CD14-positive monocyte (primary cell): ENCODE measurements around the gene SKOR1. TPM values are rescaled to one million over a fixed set of nuclear protein-coding genes. Genes with fewer than 3 reads are reported as not detected.

Experiments used
- DNase-seq, 3 donors: peaks; one replicate each; pipeline ENCODE4 v3.0.0-alpha.2; 2011 to 2022
- H2AFZ ChIP-seq: 2 replicates; pipeline ENCODE4 v1.6.0; 2012; ENCODE audit warnings: mild to moderate bottlenecking, low read depth, low read length, inconsistent platforms; ENCODE audit not compliant: insufficient read depth, poor library complexity, severe bottlenecking
- H3K27ac ChIP-seq, 2 donors: 1 replicate in 1 of 2; 2 replicates in 1 of 2; pipeline ENCODE4 v1.5.1; 2012 to 2013; ENCODE audit warnings: low read length in 2 of 2, control low read depth in 1 of 2, inconsistent platforms in 1 of 2, low read depth in 1 of 2, mild to moderate bottlenecking in 1 of 2
- H3K27me3 ChIP-seq, 2 donors: one replicate each; pipeline versions ENCODE4 v1.6.0 to v1.6.1; 2011 to 2013; ENCODE audit warnings: low read length in 2 of 2; ENCODE audit not compliant: control insufficient read depth in 2 of 2, insufficient read depth in 2 of 2
- H3K36me3 ChIP-seq, 2 donors: replicated peaks in 1 of 2; 1 replicate in 1 of 2; 2 replicates in 1 of 2; pipeline versions ENCODE4 v1.5.1 to v1.6.1; 2012 to 2013; ENCODE audit warnings: low read length in 2 of 2, control low read depth in 1 of 2, inconsistent platforms in 1 of 2, mild to moderate bottlenecking in 1 of 2; ENCODE audit not compliant: insufficient read depth in 2 of 2, control insufficient read depth in 1 of 2
- H3K4me1 ChIP-seq, 2 donors: 1 replicate in 1 of 2; 2 replicates in 1 of 2; pipeline versions ENCODE4 v1.5.1 to v1.6.1; 2012 to 2013; ENCODE audit warnings: low read length in 2 of 2, control low read depth in 1 of 2, inconsistent platforms in 1 of 2, mild to moderate bottlenecking in 1 of 2, moderate library complexity in 1 of 2; ENCODE audit not compliant: insufficient read depth in 2 of 2, control insufficient read depth in 1 of 2
- H3K4me2 ChIP-seq: replicated peaks from 2 replicates; pipeline ENCODE3; 2012; ENCODE audit warnings: low read length, moderate library complexity, mild to moderate bottlenecking; ENCODE audit not compliant: poor library complexity, severe bottlenecking; ENCODE audit errors: extremely low read depth
- H3K4me3 ChIP-seq, 3 experiments: fragments of 200-600 bp in 1 of 3; sonication (generic) in 1 of 3; replicated peaks in 1 of 3; 1 replicate in 2 of 3; 2 replicates in 1 of 3; pipeline ENCODE4 v1.5.1; 2011 to 2013; ENCODE audit warnings: low read length in 3 of 3, mild to moderate bottlenecking in 3 of 3, control low read depth in 2 of 3, low read depth in 2 of 3, inconsistent platforms in 1 of 3, moderate library complexity in 1 of 3
- H3K79me2 ChIP-seq: 2 replicates; pipeline ENCODE4 v1.6.0; 2012; ENCODE audit warnings: mild to moderate bottlenecking, control low read depth, inconsistent platforms, low read length, moderate library complexity; ENCODE audit not compliant: insufficient read depth
- H3K9ac ChIP-seq: 2 replicates; pipeline ENCODE4 v1.6.0; 2017; ENCODE audit warnings: low read length, mild to moderate bottlenecking; ENCODE audit not compliant: insufficient read depth, poor library complexity, severe bottlenecking
- H3K9me3 ChIP-seq, 2 donors: replicated peaks in 1 of 2; 1 replicate in 1 of 2; 2 replicates in 1 of 2; pipeline versions ENCODE4 v1.5.1 to v1.6.1; 2012 to 2013; ENCODE audit warnings: low read length in 2 of 2, control low read depth in 1 of 2; ENCODE audit not compliant: control insufficient read depth in 1 of 2, insufficient read depth in 1 of 2
- H4K20me1 ChIP-seq: 2 replicates; pipeline ENCODE4 v1.6.0; 2012; ENCODE audit warnings: mild to moderate bottlenecking, low read length, control low read depth, moderate library complexity; ENCODE audit not compliant: insufficient read depth
- H3K27ac Mint-ChIP-seq, 7 donors: one replicate each; pipeline ENCODE4 v1.8.0; 2020; ENCODE audit warnings: mild to moderate bottlenecking in 7 of 7, mixed read lengths in 7 of 7, moderate library complexity in 6 of 7, inconsistent platforms in 2 of 7
- H3K27me3 Mint-ChIP-seq, 3 donors: one replicate each; pipeline ENCODE4 v1.8.0; 2021 to 2022; ENCODE audit warnings: low read depth in 3 of 3, mild to moderate bottlenecking in 3 of 3, mixed read lengths in 3 of 3, moderate library complexity in 3 of 3, inconsistent platforms in 1 of 3
- H3K36me3 Mint-ChIP-seq, 2 donors: one replicate each; pipeline ENCODE4 v1.8.0; 2020; ENCODE audit warnings: mixed read lengths in 2 of 2, inconsistent platforms in 1 of 2, mild to moderate bottlenecking in 1 of 2
- H3K4me1 Mint-ChIP-seq: one replicate; pipeline ENCODE4 v1.8.0; 2020; ENCODE audit warnings: mild to moderate bottlenecking, mixed read lengths
- H3K4me3 Mint-ChIP-seq, 2 donors: one replicate each; pipeline ENCODE4 v1.8.0; 2020; ENCODE audit warnings: mild to moderate bottlenecking in 2 of 2, mixed read lengths in 2 of 2, moderate library complexity in 1 of 2
- H3K9me3 Mint-ChIP-seq, 7 donors: one replicate each; pipeline ENCODE4 v1.8.0; 2020 to 2022; ENCODE audit warnings: mixed read lengths in 7 of 7, mild to moderate bottlenecking in 6 of 7, moderate library complexity in 6 of 7, inconsistent platforms in 2 of 7
- WGBS: methylation state at CpG from one replicate; pipeline ENCODE4 v1.1.5; 2013; ENCODE audit warnings: missing lambda C conversion rate; ENCODE audit not compliant: insufficient coverage; 5-methylcytosine and 5-hydroxymethylcytosine counted together
- intact Hi-C, 2 donors: fragments of 100-400 bp; cut with micrococcal nuclease; formaldehyde crosslinking; loops; one replicate each; pipeline versions ENCODE4 v1.15.0 to v1.15.1; 2023
- polyA plus RNA-seq, 3 donors: library from polyadenylated mRNA; depleted of rRNA in 1 of 3; unstranded in 2 of 3; stranded (reverse) in 1 of 3; fragments of 300-500 nt in 2 of 3; fragments of >200 nt in 1 of 3; fragmentation: Illumina TruSeq in 2 of 3; gene quantifications; 1 replicate in 2 of 3; 2 replicates in 1 of 3; pipeline ENCODE4 v1.2.3, GENCODE V29; 2012 to 2021
- TF ChIP-seq, protein P1 (sequence below): fragments of 200-600 bp; IDR thresholded peaks from one replicate; pipeline ENCODE4 v1.8.0; 2022; ENCODE audit warnings: antibody characterized with exemption, mild to moderate bottlenecking

The SKOR1 gene
- polyA plus RNA-seq, 3 donors, result 0.23 TPM; not detected in 2

GRCh38 chr15:67822537-67823313 is 2.6 kb upstream of the SKOR1 start:
- Histone ChIP-seq H3K9me3 (peaks cover 16 to 53% of the 10 kb centered on the region in 2 donors), H2AFZ (no peak overlapping the region)

More at GRCh38 chr15:67822537-67823313, 2.6 kb upstream of the SKOR1 start:
- TF ChIP-seq, protein P1, sequence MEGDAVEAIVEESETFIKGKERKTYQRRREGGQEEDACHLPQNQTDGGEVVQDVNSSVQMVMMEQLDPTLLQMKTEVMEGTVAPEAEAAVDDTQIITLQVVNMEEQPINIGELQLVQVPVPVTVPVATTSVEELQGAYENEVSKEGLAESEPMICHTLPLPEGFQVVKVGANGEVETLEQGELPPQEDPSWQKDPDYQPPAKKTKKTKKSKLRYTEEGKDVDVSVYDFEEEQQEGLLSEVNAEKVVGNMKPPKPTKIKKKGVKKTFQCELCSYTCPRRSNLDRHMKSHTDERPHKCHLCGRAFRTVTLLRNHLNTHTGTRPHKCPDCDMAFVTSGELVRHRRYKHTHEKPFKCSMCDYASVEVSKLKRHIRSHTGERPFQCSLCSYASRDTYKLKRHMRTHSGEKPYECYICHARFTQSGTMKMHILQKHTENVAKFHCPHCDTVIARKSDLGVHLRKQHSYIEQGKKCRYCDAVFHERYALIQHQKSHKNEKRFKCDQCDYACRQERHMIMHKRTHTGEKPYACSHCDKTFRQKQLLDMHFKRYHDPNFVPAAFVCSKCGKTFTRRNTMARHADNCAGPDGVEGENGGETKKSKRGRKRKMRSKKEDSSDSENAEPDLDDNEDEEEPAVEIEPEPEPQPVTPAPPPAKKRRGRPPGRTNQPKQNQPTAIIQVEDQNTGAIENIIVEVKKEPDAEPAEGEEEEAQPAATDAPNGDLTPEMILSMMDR, result no peak
- Mint-ChIP-seq H3K36me3 (peaks cover 17 to 23% of the 10 kb centered on the region in 2 donors), H3K9me3 (peaks cover 0 to 34% (median 30%) of the 10 kb centered on the region in 7 donors), H3K4me1 (peaks cover 44% of the 10 kb centered on the region), H3K4me3 (peak overlapping the region in 1 of 2 donors; percentile 86), H3K27me3 (peaks cover 80 to 97% (median 83%) of the 10 kb centered on the region in 3 donors), H3K27ac (no peak overlapping the region)
- WGBS, result 5% methylated on average over 44 of the region's 46 CpGs
- H3K9ac ChIP-seq, result no peak overlapping the region
- H3K36me3 ChIP-seq, result no peaks in the 10 kb centered on the region
- no peaks in the 10 kb centered on the region for H4K20me1 ChIP-seq
- H3K27ac ChIP-seq, result no peak overlapping the region
- intact Hi-C loops, result no loop called here
- H3K27me3 ChIP-seq, result peaks cover 80 to 88% of the 10 kb centered on the region in 2 donors
- H3K79me2 ChIP-seq, result no peaks in the 10 kb centered on the region
- H3K4me1 ChIP-seq, result peaks cover 25 to 49% of the 10 kb centered on the region in 2 donors
- no peak overlapping the region for H3K4me3 ChIP-seq
- DNase-seq, result no peak
- peak overlapping the region; percentile 46 for H3K4me2 ChIP-seq
